ENCODE data around the gene RIPOR3. TPM values are rescaled to one million over a fixed set of nuclear protein-coding genes. Genes with fewer than 3 reads are reported as not detected.

RIPOR3 gene
- polyA plus RNA-seq, 2 of the 4 experiments (the other 2 are of a cell fraction): 0.03 to 0.06 TPM

DNA sequence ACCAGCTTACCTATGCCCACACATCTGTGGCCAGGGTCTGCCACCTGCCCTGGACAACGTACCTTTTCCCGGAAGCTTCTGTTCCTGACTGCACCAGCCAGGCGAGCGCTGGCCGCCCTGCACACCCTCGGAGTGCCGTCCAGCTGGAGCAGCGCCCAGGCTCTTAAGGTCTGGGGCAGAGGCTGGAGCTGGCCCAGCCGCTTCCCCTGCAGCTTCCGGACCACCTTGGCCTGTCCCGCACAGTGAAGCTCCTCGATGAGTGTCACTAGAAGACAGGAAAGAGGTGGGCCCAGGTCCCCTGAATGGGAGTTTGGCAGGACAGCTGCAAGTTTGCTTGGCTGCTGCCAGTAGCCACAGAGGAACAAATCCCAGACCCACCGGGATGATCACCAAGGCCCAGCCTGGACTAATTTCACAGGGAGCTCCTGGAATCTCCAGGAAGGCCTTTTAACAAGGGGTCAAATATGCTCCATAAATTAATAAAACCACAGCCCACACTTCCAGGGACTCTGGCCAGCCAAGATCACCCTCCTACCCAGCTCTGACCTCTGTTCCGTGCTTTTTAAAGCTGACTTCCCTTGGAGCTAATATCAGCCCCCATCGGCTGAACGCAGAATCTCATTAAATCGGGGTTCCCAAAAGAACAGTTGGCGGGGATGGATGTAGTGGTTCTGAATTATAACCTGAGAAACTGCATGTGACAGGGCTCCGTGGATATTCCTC, 98.9 kb downstream of the RIPOR3 start:
- ChIA-PET POLR2A (interaction anchor here (0.5 kb wide), 1 partner anchor 23 kb away, joined by 3 read pairs; no protein-coding TSS in a partner anchor), CTCF (interaction anchor here (0.7 to 2.4 kb wide), 14 partner anchors 10 to 507 kb away, joined by 3 to 7 read pairs (median 4); no protein-coding TSS in a partner anchor)
- ATAC-seq (no peak), FAIRE-seq (no peak), DNase-seq (ENCODE audit: low read depth in 1 of 2, low spot score in 1 of 2) (no peak)
- no peak overlapping the region for H3K4me2 ChIP-seq
- H3K4me1 ChIP-seq: no peaks in the 10 kb centered on the region
- WGBS (ENCODE audit: missing lambda C conversion rate): 90% methylated on average over 18 of the region's 19 CpGs
- H3K4me3 ChIP-seq: no peak overlapping the region
- H3K27ac ChIP-seq: no peak overlapping the region
- H3K9me3 ChIP-seq: no peaks in the 10 kb centered on the region
- TF ChIP-seq, protein P1, sequence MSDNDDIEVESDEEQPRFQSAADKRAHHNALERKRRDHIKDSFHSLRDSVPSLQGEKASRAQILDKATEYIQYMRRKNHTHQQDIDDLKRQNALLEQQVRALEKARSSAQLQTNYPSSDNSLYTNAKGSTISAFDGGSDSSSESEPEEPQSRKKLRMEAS (IDR thresholded peaks at IDR 0.05): no peak
- TF ChIP-seq POLR2AphosphoS2 (conservative IDR thresholded peaks at IDR 0.05; ENCODE audit: low read length) (no peak), ESRRA (IDR thresholded peaks at IDR 0.05; ENCODE audit: borderline replicate concordance, low read length) (no peak), NR3C1 (IDR thresholded peaks at IDR 0.05) (no peak), NPAS2 (CRISPR knock-in tag; IDR thresholded peaks at IDR 0.05; ENCODE audit: borderline replicate concordance) (no peak), ZC3H11A (IDR thresholded peaks at IDR 0.05) (no peak), RARB (CRISPR knock-in tag; IDR thresholded peaks at IDR 0.05) (no peak), ZFP36 (IDR thresholded peaks at IDR 0.05; ENCODE audit: borderline replicate concordance, partially characterized antibody) (no peak), EHF (CRISPR knock-in tag; IDR thresholded peaks at IDR 0.05) (no peak), HEYL (CRISPR knock-in tag; IDR thresholded peaks at IDR 0.05) (no peak), RCOR1 (IDR thresholded peaks at IDR 0.05; ENCODE audit: low read depth, low read length) (no peak), EHMT2 (IDR thresholded peaks at IDR 0.05; ENCODE audit: low read depth) (no peak)
- TF ChIP-seq, protein P2, sequence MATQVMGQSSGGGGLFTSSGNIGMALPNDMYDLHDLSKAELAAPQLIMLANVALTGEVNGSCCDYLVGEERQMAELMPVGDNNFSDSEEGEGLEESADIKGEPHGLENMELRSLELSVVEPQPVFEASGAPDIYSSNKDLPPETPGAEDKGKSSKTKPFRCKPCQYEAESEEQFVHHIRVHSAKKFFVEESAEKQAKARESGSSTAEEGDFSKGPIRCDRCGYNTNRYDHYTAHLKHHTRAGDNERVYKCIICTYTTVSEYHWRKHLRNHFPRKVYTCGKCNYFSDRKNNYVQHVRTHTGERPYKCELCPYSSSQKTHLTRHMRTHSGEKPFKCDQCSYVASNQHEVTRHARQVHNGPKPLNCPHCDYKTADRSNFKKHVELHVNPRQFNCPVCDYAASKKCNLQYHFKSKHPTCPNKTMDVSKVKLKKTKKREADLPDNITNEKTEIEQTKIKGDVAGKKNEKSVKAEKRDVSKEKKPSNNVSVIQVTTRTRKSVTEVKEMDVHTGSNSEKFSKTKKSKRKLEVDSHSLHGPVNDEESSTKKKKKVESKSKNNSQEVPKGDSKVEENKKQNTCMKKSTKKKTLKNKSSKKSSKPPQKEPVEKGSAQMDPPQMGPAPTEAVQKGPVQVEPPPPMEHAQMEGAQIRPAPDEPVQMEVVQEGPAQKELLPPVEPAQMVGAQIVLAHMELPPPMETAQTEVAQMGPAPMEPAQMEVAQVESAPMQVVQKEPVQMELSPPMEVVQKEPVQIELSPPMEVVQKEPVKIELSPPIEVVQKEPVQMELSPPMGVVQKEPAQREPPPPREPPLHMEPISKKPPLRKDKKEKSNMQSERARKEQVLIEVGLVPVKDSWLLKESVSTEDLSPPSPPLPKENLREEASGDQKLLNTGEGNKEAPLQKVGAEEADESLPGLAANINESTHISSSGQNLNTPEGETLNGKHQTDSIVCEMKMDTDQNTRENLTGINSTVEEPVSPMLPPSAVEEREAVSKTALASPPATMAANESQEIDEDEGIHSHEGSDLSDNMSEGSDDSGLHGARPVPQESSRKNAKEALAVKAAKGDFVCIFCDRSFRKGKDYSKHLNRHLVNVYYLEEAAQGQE (IDR thresholded peaks at IDR 0.05): no peak

DNA sequence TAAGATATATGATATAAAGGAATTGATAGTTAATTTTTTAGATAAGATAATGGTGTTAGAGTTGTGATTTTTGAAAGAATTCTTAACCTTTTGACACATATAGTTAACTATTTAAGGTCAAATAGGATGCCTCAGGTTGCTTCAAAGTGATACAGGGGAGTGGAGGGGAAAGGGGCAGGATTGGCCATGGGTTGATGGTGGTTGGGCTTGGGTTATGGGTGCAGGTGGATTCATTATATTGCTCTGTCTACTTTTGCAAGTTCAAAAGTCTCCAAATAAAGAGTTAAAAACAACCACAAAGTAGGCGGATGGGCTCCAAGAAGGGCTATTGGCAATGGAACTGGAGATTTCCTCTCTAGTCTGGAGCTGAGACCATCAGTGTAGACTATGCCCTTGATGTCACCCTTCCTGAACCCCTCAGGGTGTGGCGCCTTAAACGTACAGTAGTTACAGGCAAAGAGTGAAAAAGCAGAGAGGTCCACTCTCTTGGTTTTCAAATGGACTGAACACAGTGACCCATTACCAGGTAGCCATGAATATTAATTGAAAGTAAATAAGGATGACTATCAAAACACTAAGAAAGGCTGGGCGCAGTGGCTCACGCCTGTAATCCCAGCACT, 100.0 kb downstream of the RIPOR3 start:
- FAIRE-seq: no peak
- Histone ChIP-seq H3K27ac (no peak overlapping the region), H3K4me1 (no peaks in the 10 kb centered on the region), H3K4me2 (no peak overlapping the region), H3K9me3 (no peaks in the 10 kb centered on the region), H3K4me3 (no peak overlapping the region)
- WGBS (ENCODE audit: missing lambda C conversion rate): 93% methylated on average over 5 of the region's 5 CpGs
- CTCF ChIA-PET: interaction anchor here (1.3 to 1.8 kb wide), 2 partner anchors 12 to 34 kb away, joined by 3 to 6 read pairs; no protein-coding TSS in a partner anchor
- TF ChIP-seq BHLHE40 (IDR thresholded peaks at IDR 0.05; ENCODE audit: low read depth, low read length) (no peak), NPAS2 (CRISPR knock-in tag; IDR thresholded peaks at IDR 0.05; ENCODE audit: borderline replicate concordance) (no peak), TP53 (CRISPR knock-in tag; IDR thresholded peaks at IDR 0.05) (no peak), MAFK (IDR thresholded peaks at IDR 0.05; ENCODE audit: partially characterized antibody) (no peak), EP300 (IDR thresholded peaks at IDR 0.05) (no peak), CBX2 (IDR thresholded peaks at IDR 0.05; ENCODE audit: borderline replicate concordance, low read depth) (no peak), JUN (IDR thresholded peaks at IDR 0.05) (no peak), POLR2A (IDR thresholded peaks at IDR 0.05; ENCODE audit: low read length) (no peak), HOXB13 (CRISPR knock-in tag; IDR thresholded peaks at IDR 0.05; ENCODE audit: low read depth) (no peak)
- TF ChIP-seq, protein P1 (IDR thresholded peaks at IDR 0.05): no peak
- TF ChIP-seq, protein P3, sequence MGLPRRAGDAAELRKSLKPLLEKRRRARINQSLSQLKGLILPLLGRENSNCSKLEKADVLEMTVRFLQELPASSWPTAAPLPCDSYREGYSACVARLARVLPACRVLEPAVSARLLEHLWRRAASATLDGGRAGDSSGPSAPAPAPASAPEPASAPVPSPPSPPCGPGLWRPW (IDR thresholded peaks at IDR 0.05): no peak
- POLR2A ChIA-PET: no interaction called here
- no peak for DNase-seq (ENCODE audit: low read depth in 1 of 2, low spot score in 1 of 2)
- no peak for ATAC-seq
